ENCODE results near the gene KCNJ10.
A peak's percentile ranks its signal among the peaks of the same experiment; 100 is the strongest.
"Not testable (repeated sequence)": the region's sequence is repeated elsewhere in the genome, so short reads cannot be mapped to it uniquely, and the experiment has no call there.

KCNJ10 gene

DNA sequence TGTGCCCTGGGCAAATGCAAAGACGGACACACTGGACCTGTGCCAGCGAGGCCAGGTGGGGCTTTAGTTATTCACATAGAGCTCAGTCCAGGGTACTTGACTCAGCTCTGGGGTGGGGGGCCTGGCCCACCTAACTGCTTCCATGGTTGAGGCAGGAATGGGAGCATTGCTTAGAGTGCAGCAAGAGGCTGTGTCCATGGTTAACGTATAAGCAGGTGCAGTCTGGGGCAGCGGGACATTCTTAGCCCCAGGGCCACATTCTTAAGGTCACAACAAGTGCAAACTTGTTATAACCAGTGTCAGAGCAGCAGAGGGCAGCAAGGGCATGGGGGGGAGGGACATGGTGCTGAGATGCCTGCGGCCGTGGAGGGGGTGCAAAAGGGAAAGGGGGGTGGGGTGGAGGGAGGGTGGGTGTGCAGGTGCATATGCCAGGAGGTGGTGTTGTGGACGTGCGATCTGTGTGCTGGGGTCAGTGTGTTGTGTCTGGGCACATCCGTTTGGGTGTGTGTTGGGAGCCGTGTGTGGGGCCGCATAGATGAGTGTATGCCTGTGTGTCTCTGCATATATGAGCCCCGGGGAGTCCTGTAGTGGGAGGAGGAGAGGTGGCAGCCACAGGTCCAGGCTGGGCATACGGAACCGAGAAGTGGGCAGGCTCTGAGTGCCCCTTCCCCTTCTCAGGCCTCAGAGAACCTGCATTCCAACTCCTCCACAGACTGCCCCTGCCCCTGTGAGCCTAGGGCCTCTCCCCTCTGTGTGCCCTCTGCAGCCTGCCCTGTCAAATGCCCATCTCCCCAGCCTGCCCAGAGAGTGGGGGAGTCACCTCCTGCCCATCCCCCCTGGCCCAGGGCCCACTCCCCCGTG lies 8.4 kb downstream of the KCNJ10 start:
- DNase-seq (ENCODE audit: low spot score) = no peak

DNA sequence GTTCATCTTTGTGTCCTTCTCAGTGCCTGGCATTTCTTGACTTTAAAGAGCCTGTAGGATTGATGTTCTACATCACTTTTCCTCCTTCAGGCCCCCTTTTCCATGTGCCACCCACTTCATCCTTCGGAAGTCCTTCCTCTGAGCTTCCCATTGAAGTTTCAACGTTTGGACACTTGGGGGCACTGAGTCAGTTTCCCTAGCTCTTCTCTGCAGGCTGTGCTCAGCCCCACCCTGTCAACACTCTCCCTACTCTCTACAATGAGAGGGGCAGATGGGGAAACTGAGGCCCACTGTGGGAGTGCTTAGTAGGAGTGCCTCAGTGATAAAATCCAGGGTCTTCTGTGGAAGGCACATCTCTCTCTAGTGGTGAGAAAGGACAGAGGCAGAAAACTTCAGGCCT lies 11.9 kb downstream of the KCNJ10 start:
- DNase-seq (ENCODE audit: low spot score) = no peak

DNA sequence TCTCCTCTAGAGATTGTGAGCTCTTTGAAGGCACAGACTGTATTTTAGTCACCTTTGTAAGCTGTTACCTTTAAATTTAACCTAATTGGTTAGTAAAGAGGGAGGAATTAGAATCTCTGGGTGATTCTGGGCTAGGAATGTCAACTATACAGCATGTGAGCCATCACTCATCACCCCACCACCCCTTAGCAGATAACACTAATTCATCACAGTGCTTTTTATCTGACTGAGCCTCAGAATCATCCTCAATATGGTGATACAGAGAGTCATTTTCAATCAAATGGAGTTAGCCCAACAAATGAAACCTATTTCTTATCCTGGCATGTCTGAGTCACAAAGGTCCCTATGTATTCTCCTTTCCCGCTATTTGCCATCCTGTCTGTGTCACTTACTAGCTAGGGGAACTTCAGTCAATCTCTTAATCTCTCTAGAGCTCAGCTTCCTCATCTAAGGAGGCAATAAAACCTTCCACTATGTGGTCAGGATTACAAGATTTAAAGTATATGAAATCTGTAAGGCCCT lies 13.3 kb downstream of the KCNJ10 start:
- DNase-seq (ENCODE audit: low spot score) = no peak

DNA sequence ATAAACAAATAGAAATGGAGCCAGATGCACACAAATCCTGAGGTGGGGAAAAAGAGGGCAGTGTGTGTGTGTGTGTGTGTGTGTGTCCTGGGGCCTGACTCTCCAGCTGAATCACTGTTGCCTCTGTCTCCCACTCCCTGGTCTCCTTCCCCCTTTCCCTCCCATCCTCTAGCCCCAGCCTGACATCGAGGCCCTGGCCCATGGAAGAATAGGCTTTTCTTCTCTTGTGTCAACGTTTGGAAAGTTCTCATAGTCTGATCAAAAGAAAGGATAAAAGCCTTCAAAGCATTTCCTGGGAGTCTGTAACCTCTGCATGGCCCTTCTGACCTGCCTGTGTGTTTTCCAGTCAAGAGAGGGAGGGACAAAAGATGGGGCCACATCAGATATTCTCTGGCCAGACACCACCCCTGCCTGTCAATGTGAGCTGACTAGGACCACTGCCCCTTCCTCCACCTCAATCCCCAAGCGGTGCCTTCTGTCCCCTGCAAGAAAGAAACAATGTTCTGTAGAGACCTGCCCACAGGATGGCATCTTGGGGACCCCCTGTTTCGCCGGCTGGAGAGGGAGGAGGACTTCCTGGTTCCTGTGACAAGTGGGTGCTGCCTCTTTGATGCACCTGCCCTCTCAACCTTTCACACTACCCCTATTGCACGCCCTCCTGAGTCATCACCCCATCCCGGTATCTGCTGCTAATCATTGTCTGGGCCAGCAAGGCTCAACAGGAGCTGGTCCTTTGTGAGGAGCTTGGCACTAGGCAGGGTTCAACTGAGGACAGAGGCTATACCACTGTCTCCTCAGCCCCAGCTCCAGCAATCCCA lies 16.2 kb downstream of the KCNJ10 start:
- no peak for DNase-seq (ENCODE audit: low spot score)

DNA sequence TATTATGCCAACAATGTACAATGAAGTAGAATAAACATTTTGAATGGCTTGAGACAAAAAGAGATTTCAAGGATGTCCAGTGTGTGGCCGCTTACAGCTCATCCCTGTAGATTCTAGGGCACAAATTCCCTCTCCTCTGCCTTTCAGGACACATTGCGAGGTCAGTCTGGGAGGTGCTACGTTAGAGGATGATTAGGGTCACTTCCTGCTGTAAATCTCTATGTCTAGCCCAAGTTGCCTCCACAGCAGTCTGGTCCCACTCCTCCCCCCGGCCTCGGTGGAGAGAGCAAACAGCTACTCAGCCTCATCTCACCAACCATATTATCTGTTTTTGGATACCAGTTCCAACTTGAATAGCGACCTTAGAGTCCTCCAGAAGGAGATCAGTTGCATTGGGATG lies 17.0 kb downstream of the KCNJ10 start:
- DNase-seq (ENCODE audit: low spot score) = no peak

DNA sequence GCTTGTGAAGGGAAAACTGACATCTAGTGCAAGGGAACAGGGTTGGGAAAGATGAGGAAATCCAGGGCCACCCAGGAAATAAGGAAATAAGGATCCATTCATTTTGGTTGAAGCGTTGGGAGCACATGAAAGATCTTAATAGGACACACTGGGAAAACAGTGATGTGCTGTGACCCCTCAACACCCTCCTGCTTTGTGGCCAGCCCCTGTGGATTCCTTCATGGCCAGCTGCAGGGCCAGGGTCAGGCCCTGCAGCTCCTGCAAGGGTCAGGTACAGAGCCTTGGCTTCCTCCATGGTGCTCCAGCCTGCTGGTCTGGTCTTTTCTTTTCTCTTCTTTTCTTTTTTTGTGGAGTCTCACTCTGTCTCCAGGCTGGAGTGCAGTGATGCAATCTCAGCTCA lies 19.3 kb downstream of the KCNJ10 start:
- no peak for DNase-seq (ENCODE audit: low spot score)

DNA sequence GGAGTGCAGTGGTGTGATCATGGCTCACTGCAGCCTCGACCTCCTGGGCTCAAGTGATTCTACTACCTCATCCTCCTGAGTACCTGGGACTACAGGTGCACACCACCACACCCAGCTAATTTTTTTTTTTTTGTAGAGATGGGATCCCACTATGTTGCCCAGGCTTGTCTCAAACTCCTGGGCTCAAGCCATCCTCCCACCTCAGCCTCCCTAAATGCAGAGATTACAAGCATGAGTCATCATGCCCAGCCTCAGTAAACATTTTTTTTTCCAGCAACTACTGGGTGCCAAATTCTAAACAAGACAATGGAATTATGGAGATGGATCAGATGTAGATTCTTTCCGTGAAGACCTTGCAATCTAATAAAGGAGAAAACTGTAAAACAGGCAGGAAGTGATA lies 19.8 kb downstream of the KCNJ10 start:
- not testable (repeated sequence) for DNase-seq (ENCODE audit: low spot score)

DNA sequence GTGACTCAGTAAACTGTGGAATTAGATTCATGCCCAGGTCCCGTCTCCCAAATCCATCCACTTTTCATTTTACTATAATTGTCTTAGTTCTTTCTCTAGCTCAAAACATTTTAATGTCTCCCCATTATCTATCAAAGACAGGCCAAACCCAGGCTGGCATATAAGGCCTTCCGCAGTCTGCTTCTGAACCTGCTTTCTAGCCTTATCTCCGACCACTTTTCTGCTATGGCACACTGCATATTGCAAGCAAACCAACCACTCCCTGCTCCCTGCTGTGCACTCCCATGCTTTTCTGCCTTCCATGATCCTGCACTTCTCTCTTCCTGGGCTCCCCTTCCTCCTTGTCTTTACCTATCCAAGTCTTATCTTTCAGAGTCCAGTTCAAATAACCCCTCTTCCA lies 20.9 kb downstream of the KCNJ10 start:
- no peak for DNase-seq (ENCODE audit: low spot score)

DNA sequence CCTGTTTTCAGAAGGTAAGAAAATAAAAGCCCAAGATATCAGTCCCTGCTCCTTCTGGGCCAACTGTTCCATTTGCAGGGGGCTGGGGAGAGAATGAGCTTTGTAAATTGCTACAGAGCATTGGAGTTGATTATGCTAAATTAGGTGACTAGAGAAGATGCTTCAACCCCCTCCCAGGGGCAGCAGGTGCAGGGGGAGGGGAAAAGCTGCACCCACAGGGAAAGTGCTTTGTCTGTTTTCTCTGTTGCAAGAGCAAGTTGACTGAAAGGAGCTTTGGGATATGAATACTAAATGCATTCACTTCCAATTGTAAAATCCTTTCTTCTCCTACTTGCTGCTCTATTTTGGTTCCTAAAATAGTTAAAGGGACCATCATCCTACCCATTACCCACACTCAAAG lies 21.6 kb downstream of the KCNJ10 start:
- no peak for DNase-seq (ENCODE audit: low spot score)

DNA sequence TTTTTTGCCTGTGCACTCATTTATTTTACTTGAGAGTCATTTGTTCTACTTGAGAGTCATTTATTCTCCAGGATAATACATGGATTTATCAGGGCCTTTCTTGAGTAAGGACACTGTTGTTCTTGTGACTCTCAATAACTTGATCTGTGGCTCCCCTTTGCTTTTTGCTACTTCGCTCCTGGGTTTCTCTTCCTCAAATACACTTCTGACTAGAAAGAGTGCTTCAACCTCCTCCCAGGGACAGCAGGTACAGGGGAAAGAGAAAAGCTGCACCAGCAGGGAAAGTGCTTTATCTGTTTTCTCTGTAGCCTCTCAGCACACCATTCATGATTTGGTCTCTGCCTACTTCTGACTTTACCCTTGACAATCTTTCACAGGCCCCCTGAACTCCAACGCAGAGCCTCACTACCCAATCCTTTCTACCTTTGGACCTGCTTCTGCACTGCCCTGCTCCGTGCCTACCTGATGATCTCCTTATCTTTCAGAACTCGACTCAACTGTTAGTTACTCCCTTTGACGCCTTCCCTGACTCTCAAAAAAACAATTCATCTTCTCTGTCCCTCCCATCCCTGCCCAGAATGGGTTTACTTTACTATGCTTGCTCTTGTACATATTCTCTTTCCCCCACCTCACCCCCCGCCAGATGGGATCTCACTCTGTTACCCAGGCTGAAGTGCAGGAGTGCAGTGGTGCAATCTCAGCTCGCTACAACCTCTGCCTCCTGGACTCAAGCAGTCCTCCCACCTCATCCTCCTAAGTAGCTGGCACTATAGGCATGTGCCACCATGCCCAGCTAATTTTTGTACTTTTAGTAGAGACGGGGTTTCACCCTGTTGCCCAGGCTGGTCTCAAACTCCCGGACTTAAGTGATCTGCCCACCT lies 22.6 kb downstream of the KCNJ10 start:
- peak; percentile 26 for DNase-seq (ENCODE audit: low spot score)

DNA sequence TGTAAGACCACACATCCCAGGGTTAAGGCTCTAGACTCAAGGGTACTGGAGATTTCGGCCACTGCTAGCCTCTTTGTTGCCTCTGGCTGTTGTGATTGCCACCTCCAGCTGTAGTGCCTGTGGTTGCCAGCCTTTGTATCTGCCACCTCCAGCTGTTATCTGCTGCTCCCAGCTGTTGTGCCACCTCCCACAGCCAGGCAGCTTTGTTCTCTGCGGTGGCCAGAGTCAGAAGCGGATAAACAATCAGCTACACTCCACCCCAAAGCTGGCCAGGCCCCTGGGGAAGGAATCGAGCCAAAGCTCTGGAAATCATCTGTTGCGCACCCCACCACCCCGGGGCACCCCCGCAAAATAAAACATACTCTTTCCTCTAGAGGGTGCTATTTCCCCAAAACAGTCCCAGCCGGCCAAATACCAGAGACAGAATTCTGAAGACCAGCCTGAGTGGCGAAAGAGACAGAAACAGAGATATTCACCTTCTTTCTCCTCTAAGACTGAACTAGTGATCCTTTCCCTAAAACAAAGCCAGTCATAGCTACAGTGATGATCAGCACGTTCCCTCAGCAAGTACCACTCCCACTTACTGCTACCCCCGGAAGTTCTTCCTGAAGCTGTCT lies 23.4 kb downstream of the KCNJ10 start:
- DNase-seq (ENCODE audit: low spot score) = peak; percentile 70

DNA sequence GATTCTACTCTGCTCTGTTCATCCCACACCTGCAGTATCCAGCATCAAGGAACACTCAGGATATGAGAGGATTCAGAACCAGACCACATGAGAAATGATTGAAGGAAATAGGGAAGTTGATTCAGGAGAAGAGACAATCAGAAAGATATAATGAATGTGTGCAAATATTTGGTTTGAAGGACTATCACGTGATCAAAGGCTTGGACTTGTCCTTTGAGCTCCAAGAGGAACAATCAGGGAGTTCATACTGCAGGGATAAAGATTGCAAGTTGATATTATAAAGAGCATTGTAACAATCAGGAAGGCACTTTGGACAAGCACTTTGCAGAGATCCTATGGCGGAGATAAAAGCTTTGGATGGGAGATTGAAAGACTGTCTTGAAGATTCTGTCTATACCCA lies 24.3 kb downstream of the KCNJ10 start:
- no peak for DNase-seq (ENCODE audit: low spot score)

DNA sequence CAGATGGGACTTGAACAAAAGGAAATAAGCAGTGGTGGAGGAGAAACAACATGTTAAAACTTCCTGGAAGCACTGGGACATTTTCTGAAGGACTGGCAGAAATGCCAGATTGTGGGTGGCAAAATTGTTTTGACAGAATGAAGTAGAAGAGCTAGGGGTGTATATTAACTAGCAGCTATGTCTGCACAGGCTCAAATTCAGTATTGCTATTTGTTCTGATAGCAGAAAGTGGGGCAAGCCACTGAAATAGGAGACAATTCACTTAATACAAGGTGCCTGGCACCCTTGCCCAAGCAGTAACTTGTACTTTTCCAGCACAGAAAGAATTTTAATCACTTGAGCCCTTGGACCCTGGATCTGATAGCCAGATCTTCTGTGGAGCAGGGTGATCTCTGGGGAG lies 26.4 kb downstream of the KCNJ10 start:
- DNase-seq (ENCODE audit: low spot score) = no peak

DNA sequence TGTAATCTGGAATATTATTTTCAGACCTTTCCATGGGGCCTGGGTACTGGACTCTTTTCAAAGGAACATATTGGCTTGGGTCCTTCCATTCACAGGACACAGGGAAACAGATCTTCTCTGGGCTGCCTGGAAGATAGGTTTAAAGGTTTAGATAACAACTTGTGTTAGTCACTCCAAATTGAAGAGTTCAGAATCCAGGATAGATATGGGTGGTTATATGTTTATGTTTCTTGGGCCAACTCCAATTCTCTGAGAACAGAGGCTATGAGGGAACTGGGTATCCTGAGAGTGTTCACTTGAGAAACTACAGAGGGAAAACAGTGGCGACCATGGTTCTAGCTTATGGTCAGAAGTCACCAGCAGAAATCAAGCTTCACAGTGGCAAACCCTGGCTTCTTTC lies 29.5 kb downstream of the KCNJ10 start:
- no peak for DNase-seq (ENCODE audit: low spot score)

DNA sequence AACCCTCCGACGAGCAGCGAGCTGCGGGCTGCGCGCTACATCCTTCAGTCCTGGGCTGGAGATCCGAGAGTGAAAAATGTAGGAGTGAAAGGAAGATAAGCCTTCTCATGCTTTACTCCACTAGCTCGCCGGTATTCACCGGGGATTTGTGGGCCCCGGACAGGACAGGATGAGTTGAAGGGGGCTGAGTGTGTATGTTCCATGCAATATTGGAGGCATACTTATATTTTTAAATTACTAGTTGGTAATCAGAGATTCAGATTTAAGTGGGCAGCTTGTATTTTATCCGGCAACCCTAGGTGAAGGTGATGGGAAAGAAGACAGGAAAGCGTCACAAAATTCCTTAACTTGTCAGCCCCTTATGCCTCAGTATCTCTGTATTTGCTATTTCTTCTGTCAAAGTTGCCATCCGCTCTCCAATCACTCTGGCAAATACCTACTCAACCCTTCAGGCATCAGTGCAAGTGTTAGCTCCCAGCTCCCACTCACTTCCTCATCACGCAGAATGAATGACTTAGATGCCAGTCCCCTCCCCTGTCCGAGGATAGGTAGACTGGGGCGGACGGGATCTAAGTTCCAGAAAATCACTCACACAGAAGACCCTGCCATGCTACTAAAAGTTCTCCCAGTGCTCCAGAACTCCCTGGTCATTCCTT lies 37.7 kb downstream of the KCNJ10 start:
- no peak for DNase-seq (ENCODE audit: low spot score)

DNA sequence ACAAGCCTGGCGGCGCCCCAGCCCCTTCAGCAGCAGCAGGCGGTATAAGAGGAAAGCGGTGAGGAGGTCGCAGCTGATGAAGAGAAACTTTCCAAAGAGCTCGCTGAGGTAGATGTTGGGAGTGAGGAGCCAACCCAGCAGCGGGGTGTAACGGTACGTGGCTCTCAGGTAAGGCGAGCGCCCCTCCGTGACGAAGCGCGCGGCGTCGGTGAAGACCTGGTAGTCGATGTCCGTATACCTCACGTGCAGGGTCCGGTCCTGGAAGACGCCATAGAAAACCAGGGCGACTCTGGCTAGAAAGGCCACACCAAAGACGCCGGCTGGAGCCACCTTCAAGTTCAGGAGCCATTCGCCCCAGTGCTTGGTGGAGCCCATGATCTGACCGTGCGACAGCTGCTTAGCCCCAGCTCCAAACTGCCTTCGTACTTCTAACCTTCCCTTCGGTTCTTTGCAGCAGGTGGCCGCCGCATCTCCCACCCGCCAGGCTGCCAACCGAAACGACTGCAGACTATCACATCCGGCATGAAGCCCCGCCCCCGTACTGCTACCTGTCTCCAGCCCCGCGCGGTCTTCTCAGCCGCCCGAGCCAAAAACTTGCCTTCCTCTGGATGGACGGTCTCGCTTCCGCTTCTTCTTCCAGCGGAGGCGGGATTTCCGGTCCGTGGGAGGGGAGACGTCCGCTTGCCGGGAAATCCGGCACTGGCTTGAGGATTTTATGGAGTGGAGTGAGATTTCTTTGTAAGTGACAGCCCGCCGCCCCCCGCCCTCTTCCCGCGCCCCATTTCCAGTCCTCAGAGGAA lies 38.4 kb downstream of the KCNJ10 start, which contains the start of gene PIGM:
TSS of gene PIGM (minus strand) at position 626 of the 800 bp plus-strand sequence. CDS start at position 375, 251 bp downstream.
- DNase-seq (ENCODE audit: low spot score) = peak; percentile 94

DNA sequence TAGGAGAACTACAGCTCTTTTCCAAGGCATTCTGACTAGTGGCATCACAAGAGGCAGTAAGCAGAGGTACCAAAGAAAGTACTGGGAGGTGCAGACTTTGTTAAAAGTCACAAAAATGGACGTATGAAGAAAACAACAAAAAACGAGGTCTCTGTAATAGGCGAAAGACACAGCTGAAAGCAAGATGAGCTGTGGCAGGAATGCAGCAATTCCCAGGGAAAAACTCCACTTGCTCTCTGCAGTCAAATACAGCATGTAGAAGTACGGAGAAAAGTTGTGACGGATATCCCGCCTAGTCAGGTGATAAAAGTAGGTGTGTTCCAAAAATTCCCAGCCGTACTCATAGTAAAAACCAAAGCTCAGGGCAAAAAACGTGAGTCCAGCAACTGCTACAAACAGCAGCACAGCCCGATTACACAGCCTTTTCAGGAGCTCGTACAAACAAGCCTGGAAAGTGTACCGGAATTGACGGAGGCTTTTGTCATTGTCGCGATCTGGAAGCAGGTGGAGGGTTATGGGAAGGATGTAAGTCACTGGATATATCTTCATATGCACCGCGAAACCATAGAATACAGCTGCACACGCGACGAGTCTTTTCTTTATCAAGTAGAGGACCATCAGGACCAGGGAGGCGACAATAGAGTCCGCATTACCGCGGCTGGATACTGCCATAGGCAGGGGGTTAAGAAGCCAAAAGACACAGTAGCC lies 39.1 kb downstream of the KCNJ10 start:
- DNase-seq (ENCODE audit: low spot score) = no peak

DNA sequence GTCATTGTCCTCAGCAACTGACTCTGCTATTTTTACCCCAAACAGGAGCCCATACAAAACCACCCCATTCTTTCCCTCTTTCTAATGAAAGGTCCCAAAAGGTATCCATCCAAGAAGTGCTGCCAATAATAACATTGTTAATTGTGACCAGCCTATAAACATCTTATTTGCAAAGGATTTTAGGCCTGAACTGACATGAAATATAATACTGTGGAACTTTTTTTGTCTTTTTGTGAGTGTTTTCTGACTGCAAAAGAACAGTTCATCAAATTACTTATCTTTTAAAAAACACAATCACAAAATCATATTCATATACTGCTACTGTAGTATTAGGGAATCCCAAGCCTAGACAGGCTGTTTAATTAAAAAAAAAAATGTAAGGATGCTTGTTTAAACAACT lies 41.5 kb downstream of the KCNJ10 start:
- no peak for DNase-seq (ENCODE audit: low spot score)

DNA sequence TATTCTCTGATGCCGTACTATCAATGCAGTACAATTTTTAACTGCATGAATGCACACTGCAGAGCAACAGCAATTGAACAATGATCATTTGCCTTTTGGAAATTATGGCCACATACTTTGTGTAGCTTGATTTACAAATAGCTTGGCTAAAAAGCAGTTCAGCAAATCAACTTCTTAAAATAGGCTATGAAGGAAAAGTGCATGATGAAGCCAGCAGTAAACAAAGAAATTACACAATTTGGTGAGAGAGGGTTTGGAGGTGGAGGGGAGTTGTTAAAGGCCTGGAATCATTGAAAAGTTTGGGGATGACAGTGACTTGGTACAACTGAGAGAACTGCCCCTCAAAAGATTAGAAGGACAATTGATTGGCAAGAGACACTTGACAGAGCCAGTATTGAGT lies 44.6 kb downstream of the KCNJ10 start:
- DNase-seq (ENCODE audit: low spot score) = no peak

Data from left forelimb (tissue), 1 donor.